NCI-H1092 (cell line): ENCODE results near the gene F11.
"Not testable (repeated sequence)": the region's sequence is repeated elsewhere in the genome, so short reads cannot be mapped to it uniquely, and the experiment has no call there.

Experiments used
- DNase-seq: peaks from one replicate; lab custom pipeline; 2025; lab: John Stamatoyannopoulos, UW

The F11 gene

GRCh38 chr4:186265683-186266652, at the start of gene F11:
F11 (plus strand) TSS chr4:186266189; CDS start chr4:186267137, 948 bp downstream.
- DNase-seq, result no peak

GRCh38 chr4:186216465-186217024, 49.4 kb upstream of the F11 start:
- DNase-seq, result peak; percentile 12

DNA sequence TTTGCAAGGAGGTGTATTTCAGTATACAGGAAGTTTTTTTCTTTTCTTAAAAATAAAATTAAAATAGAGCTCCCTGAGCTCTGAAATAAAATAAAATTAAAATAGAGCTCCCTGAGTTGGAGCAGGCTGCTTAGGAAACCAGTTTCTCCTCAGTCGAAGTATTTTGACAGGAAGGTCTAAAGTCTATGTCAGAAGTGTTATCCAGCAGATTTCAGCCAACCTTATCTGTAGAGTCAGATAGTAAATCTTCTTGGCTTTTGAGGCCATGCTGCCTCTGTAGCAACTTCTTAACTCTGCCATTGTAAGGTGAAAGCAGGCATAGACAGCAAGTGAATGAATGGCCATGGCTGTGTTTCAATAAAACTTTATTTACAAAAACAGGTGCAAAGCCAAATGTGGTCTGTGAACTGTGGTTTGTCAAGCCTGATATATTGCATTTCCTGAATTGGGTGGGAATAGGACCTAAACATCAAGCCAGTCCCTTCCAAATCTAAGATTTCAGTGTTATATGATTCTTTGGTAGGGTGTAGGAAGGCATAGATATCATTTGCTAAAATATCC, 48.2 kb upstream of the F11 start:
- DNase-seq, result no peak

- DNase-seq, result no peak
Observed at GRCh38 chr4:186221624-186222023, 44.4 kb upstream of the F11 start.

GRCh38 chr4:186225848-186226247, 40.1 kb upstream of the F11 start:
- no peak for DNase-seq

GRCh38 chr4:186226521-186227189, 39.3 kb upstream of the F11 start:
- DNase-seq, result no peak

GRCh38 chr4:186227221-186227620, 38.8 kb upstream of the F11 start, which contains the start of gene KLKB1:
KLKB1 (plus strand) TSS chr4:186227507; CDS start chr4:186228196, 689 bp downstream.
- DNase-seq, result peak; percentile 3

DNA sequence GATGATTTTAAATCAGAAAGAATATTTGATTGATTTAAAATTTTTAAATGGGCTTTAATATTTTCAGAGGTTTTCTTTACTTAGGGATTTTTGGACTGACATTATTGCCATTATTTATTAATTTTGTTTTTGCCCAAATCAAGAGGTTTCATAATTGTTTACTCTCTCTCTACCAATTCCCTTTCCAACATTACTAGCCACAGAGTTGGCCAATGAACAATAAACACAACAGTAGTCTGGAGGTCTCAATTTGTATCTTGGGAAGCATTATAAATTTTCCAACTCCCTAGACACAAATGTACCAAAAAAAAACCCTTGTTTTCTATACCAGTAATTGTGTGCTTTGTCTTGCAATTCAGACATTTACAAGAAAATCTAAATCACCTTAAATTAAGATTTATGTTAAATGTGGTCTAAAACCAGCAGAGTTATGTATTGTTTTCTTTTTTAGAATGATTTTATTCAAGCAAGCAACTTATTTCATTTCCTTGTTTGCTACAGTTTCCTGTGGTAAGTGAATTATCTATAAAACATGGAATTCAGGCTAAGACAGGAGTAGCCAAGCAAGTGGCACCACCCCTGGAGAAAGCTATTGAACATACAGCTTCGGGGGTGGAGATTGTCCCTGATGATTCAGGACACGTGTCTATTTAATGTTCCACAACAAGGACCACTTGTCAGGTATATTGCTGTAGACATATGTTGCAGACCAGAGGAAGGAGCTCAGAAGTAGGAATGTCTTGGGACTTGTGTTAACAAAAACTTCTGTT, 38.1 kb upstream of the F11 start:
- no peak for DNase-seq

GRCh38 chr4:186228514-186228894, 37.5 kb upstream of the F11 start:
- DNase-seq, result no peak

GRCh38 chr4:186234367-186234766, 31.6 kb upstream of the F11 start:
- DNase-seq, result no peak

- no peak for DNase-seq
Observed at GRCh38 chr4:186236126-186236525, 29.9 kb upstream of the F11 start.

DNA sequence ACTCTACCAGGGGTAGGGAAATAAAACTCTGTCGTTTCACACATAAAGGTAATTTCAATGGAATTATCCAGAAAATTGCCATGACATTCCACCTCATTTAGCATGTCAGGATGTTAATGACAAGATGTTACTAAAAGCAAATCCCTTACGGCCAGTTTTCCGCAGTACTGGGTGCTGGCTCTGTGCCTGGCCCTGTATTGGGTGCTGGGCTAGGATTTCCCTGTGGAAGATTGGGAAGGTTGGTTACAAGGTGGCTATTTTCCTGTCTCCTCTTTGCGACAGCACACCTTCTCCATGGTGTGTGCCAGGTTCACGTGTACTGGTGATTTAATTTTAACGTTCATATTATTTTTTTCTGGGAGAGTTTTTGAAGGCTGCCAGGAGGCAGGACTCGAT, 25.5 kb upstream of the F11 start:
- no peak for DNase-seq

DNA sequence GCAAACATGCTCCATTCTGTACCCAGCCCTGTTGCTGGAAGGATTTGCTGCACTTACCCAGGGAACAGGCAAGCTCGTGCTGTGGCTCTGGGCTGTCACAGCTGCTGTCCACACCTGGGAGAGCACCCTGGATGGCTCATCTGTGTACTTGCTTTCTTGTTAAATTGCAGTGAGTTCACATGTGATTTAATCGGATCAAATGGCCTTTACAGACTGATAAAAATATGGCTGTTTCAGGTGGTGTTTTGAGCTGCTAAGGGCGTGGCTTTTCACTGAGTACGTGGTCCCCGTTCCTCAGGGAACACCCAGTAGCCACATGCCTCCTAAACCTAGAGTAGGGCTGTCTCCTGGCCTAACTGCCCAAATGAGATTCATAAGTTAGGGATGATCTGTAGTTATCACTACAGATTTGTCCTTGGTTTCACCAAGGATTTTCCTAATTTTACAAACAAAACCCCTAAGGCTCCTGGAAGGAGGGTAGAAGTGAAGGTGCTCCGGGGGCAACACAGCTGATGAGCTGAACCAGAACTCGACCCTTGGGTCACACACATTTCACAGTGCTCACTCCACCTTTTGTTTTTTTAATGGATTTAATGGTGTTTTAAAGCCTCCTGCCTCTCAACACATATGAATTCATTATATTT, 25.0 kb upstream of the F11 start:
- no peak for DNase-seq

DNA sequence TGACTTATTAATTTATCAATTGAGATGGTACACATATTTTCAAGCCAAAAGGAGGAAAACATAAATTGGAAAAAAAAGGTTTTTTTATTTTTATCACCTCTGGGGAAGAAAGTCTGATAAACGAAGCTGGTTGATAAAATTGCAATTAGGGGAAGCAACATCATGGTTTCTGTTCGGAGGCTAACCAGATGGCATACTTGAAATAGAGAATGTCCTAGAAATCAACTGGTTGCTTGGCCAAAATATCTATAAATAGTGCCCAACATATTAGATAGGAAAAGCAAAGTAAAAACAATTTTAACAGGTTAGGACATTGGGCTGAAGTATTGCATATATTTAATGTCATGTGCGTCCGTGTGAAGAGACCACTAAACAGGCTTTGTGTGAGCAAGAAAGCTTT, 24.4 kb upstream of the F11 start:
- DNase-seq, result no peak

DNA sequence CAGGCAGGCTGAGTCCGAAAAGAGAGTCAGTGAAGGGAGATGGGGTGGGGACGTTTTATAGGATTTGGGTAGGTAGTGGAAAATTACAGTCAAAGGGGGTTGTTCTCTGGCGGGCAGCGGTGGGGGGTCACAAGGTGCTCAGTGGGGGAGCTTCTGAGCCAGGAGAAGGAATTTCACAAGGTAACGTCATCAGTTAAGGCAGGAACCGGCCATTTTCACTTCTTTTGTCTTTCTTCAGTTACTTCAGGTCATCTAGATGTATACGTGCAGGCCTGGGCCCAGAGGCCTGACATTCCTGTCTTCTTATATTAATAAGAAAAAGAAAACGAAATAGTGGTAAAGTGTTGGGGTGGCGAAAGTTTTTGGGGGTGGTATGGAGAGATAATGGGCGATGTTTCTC, 24.0 kb upstream of the F11 start:
- not testable (repeated sequence) for DNase-seq

DNA sequence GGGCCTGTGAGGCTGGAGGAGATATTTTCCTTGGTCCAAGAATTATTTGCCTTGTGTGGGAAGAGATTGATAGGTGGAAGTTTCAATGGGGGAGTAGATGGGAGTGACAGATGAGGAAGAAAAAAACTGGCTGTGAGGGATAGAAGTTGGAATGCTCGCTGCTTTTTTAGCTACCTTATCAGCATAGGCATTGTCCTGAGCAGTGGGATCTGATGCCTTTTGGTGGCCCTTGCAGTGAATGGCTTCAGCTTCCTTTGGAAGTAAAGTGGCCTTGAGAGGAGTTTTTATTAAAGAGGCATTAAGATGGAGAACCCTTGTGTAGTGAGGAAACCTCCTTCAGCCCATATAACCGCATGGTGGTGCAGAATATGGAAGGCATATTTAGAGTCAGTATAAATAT, 22.7 kb upstream of the F11 start:
- no peak for DNase-seq

DNA sequence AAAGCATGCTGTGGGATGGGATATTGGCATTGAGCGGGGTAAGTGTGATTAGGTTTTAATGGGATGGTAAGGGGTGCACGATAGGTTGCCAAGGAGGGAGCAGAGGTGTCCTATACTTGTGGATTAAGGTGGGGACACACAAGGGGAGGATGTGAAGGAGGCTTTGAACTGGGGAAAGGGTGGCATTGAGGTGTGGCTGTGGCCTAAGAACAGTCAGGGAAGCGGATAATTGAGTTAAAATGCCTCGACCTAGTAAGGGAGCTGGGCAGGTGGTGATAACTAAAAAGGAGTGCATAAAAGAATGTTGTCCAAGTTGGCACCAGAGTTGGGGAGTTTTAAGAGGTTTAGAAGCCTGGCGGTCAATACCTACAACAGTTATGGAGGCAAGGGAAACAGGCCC, 21.2 kb upstream of the F11 start:
- DNase-seq, result no peak

- not testable (repeated sequence) for DNase-seq
Observed at GRCh38 chr4:186247062-186247752, 18.8 kb upstream of the F11 start.

GRCh38 chr4:186248643-186249042, 17.3 kb upstream of the F11 start:
- no peak for DNase-seq
